Adrenal gland (tissue), 12 donors: ENCODE data around the gene CWC27. TPM values are rescaled to one million over a fixed set of nuclear protein-coding genes. Genes with fewer than 3 reads are reported as not detected.

ENCODE experiments used
- DNase-seq, 7 donors: peaks; one replicate each; pipeline ENCODE4 v3.0.0-alpha.2; 2019 to 2020
- H3K27ac ChIP-seq, 5 donors: fragments of 200-600 bp; sonication (generic) in 4 of 5; 1 replicate in 3 of 5; 2 replicates in 2 of 5; pipeline versions ENCODE4 v1.5.1 to v1.8.0; 2016 to 2020; ENCODE audit warnings: mild to moderate bottlenecking in 1 of 5
- H3K27me3 ChIP-seq: fragments of 200-600 bp; 2 replicates; pipeline ENCODE4 v1.8.0; 2021
- H3K36me3 ChIP-seq, 2 donors: fragments of 200-600 bp; replicated peaks in 1 of 2; 1 replicate in 1 of 2; 2 replicates in 1 of 2; pipeline versions ENCODE4 v1.5.1 to v1.8.0; 2018 to 2022
- H3K4me1 ChIP-seq, 2 donors: fragments of 200-600 bp; replicated peaks in 1 of 2; 1 replicate in 1 of 2; 2 replicates in 1 of 2; pipeline versions ENCODE4 v1.5.1 to v1.8.0; 2018 to 2021
- H3K4me3 ChIP-seq, 4 donors: fragments of 200-600 bp; sonication (generic) in 3 of 4; one replicate each; pipeline ENCODE4 v1.5.1; 2016 to 2018
- H3K9me3 ChIP-seq, 3 donors: fragments of 200-600 bp; sonication (generic) in 1 of 3; replicated peaks in 1 of 3; 1 replicate in 2 of 3; 2 replicates in 1 of 3; pipeline versions ENCODE4 v1.5.1 to v1.8.0; 2016 to 2021
- CTCF ChIP-seq, 6 experiments: fragments of 450-650 bp in 4 of 6; fragments of 200-600 bp in 2 of 6; sonication (generic) in 1 of 6; IDR thresholded peaks; 1 replicate in 5 of 6; 2 replicates in 1 of 6; pipeline versions ENCODE4 v1.5.1 to v1.8.0; 2016 to 2021; ENCODE audit warnings: antibody characterized with exemption in 6 of 6, mild to moderate bottlenecking in 2 of 6, moderate library complexity in 1 of 6
- POLR2A ChIP-seq, 2 donors: fragments of 450-650 bp; IDR thresholded peaks; one replicate each; pipeline ENCODE4 v1.6.1; 2017; ENCODE audit warnings: antibody characterized with exemption in 2 of 2, mild to moderate bottlenecking in 2 of 2, moderate library complexity in 1 of 2
- WGBS, 4 donors: extraction: QIAGEN DNeasy Blood & Tissue Kit in 2 of 4; methylation state at CpG; one replicate each; pipeline versions ENCODE4 v1.1.5 to v1.1.7; 2013 to 2017; 5-methylcytosine and 5-hydroxymethylcytosine counted together
- intact Hi-C, 2 donors: fragments of 100-400 bp; cut with DNase I; formaldehyde crosslinking; loops; one replicate each; pipeline versions ENCODE4 v1.14.1 to v1.15.0; 2022 to 2023
- polyA plus RNA-seq, 3 donors: library from polyadenylated mRNA; stranded (reverse); fragments of 200-250 nt in 2 of 3; fragments of 350-450 nt in 1 of 3; fragmentation: Illumina TruSeq in 1 of 3; extraction: RNeasy Lipid Tissue Mini Kit (QIAGEN cat#74804) in 1 of 3; gene quantifications; one replicate each; pipeline ENCODE4 v1.2.3, GENCODE V29; 2013 to 2014
- total RNA-seq, 9 donors: library from RNA; depleted of rRNA in 4 of 9; stranded (reverse); fragments of >200 nt in 4 of 9; fragments of 120-200 nt in 1 of 9; fragmentation: NEBNext Ultra II Directional in 1 of 9; extraction: Animal tissue kit (Norgen Biotek cat#: 25700) in 1 of 9; gene quantifications; one replicate each; pipeline versions ENCODE4 v1.1.0 to v1.2.4, GENCODE V29; 2013 to 2023
- donor health status: healthy with polysubstance abuse.
- donor health status: Bipolar disorder and iron deficiency.
- donor health status: DM: yes; HTN: yes; CAD: no.
- donor health status: DM: no; HTN: no; CAD: no.
- donor health status: DM: no; HTN: no; CAD: no.
- donor health status: DM: yes; HTN: yes; CAD: no.

Gene CWC27
- total and polyA plus RNA-seq, 12 donors: 7.3 to 31.0 (median 15.6) TPM

DNA sequence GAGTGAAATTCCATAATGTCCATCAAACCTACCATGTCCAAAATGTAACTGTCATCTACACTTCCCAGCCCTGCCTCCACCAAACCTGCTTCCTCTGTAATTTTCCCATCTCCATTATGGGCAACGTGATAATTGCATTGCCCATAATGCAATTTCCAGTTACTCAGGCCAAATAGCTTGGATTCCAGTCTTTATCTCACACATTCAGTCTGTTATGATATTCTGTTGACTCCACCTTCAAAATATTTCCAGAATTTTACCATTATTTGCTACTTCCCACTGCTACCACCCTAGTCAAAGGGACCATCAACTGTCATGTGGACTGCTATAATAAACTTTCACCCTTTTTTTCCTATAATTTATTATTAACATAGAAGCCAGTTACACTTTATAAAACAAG, 256.0 kb downstream of the CWC27 start:
- TF ChIP-seq CTCF (IDR thresholded peaks at IDR 0.05): no peak
- TF ChIP-seq POLR2A (IDR thresholded peaks at IDR 0.05): no peak

DNA sequence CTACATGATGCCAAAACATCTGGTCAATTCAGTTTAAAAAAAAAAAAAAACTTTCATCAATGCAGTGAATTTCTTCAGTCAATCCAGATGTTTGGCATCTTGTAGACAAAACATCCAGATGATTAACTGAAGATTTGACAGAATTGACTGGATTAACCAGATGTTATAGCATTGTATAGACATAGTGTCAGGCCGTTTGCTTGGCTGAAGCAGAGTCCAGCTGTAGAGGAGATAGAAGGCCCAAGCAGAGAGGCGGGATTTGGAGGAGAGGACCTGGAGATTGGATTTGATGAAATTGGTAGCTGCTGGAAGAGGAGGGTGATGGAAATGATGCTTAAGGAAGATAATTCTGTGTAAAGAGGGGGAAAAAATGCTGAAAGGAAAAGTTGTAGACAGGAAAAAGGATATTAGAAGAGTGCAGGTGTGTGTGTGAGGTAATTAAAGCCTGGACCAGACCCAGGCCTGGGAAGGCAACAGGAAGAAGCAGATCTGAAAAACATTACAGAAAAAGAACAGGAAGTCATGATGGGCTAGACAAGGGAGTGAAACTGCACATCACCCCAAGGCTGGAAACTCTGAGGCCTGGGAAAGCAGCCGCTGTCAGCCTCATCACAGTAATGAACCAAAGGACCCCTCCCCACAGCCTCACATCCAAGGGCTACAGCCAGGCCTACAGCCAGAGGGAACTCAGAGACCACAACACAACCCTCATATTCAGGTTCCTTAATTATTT, 258.3 kb downstream of the CWC27 start:
- intact Hi-C loops: no loop called here

More for the DNA sequence above, 256.0 kb downstream of the CWC27 start:
- Histone ChIP-seq H3K27me3 (no peaks in the 10 kb centered on the region), H3K4me1 (no peaks in the 10 kb centered on the region), H3K9me3 (no peaks in the 10 kb centered on the region), H3K4me3 (no peak overlapping the region), H3K27ac (no peak overlapping the region), H3K36me3 (no peaks in the 10 kb centered on the region)
- DNase-seq: no peak
- 80 to 91% (median 83%) methylated on average over 1 of the region's 1 CpG for WGBS, 4 donors
- intact Hi-C loops: no loop called here

GRCh38 chr5:65029178-65029577, 260.4 kb downstream of the CWC27 start:
- Histone ChIP-seq H3K4me1 (no peaks in the 10 kb centered on the region), H3K4me3 (no peak overlapping the region), H3K27me3 (no peaks in the 10 kb centered on the region), H3K36me3 (no peaks in the 10 kb centered on the region), H3K27ac (no peak overlapping the region), H3K9me3 (no peaks in the 10 kb centered on the region)
- no peak for DNase-seq
- no peak for TF ChIP-seq CTCF (IDR thresholded peaks at IDR 0.05)
- TF ChIP-seq POLR2A (IDR thresholded peaks at IDR 0.05): no peak
- intact Hi-C loops: no loop called here
- 91 to 98% (median 96%) methylated on average over 1 of the region's 1 CpG for WGBS, 4 donors

More for the DNA sequence above, 258.3 kb downstream of the CWC27 start:
- no peak overlapping the region for H3K4me3 ChIP-seq
- H3K27me3 ChIP-seq: no peaks in the 10 kb centered on the region
- H3K4me1 ChIP-seq: no peaks in the 10 kb centered on the region
- H3K36me3 ChIP-seq: no peaks in the 10 kb centered on the region
- no peak overlapping the region for H3K27ac ChIP-seq
- 68 to 77% (median 76%) methylated on average over 3 of the region's 3 CpGs for WGBS, 4 donors
- TF ChIP-seq POLR2A (IDR thresholded peaks at IDR 0.05): no peak
- no peak for TF ChIP-seq CTCF (IDR thresholded peaks at IDR 0.05)
- no peak for DNase-seq
- H3K9me3 ChIP-seq: no peaks in the 10 kb centered on the region

DNA sequence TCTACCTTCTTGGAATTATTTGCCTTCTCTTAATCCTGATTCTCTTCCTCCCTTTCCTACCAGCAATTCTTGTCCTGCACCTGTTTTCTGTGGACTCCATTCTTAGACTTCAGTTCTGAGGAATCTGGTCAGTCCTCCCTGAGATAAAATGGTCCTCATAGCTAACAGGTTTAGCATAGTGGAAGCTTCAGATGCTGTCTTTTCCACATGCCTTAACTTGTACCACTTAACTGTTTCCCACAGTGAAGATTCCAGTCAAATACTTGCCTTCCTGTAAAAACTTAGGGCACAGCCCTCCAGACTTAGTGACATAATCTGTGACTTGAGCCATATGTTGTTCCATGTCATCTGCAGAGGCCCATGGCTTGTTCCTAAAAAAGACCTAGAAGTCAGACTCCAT, 261.3 kb downstream of the CWC27 start:
- intact Hi-C loops: no loop called here
- peaks cover 0 to 6% of the 10 kb centered on the region in 2 donors for H3K4me1 ChIP-seq
- H3K4me3 ChIP-seq: no peak overlapping the region
- no peaks in the 10 kb centered on the region for H3K9me3 ChIP-seq
- TF ChIP-seq POLR2A (IDR thresholded peaks at IDR 0.05) (no peak), CTCF (IDR thresholded peaks at IDR 0.05) (no peak)
- H3K27ac ChIP-seq: no peak overlapping the region
- H3K36me3 ChIP-seq: no peaks in the 10 kb centered on the region
- DNase-seq: no peak
- no peaks in the 10 kb centered on the region for H3K27me3 ChIP-seq
